H9 (cell line): ENCODE results near the gene MESD. TPM values are rescaled to one million over a fixed set of nuclear protein-coding genes. Genes with fewer than 3 reads are reported as not detected.

Source experiments
- DNase-seq: peaks from one replicate; pipeline ENCODE4 v3.0.0-alpha.2; 2017
- H2AFZ ChIP-seq: one replicate; pipeline ENCODE4 v1.6.1; 2013; ENCODE audit warnings: mild to moderate bottlenecking, low read length, control low read depth, moderate library complexity
- H2AK5ac ChIP-seq: 2 replicates; pipeline ENCODE4 v1.6.1; 2013; ENCODE audit warnings: low read length, control low read depth, mixed read lengths; ENCODE audit not compliant: insufficient read length
- H2BK120ac ChIP-seq: one replicate; pipeline ENCODE4 v1.6.1; 2013; ENCODE audit warnings: low read depth, mild to moderate bottlenecking, low read length, control low read depth, inconsistent platforms; ENCODE audit not compliant: poor library complexity, severe bottlenecking
- H2BK12ac ChIP-seq: 2 replicates; pipeline ENCODE4 v1.6.1; 2013; ENCODE audit warnings: low read length, control low read depth, mixed read lengths, low read depth; ENCODE audit not compliant: insufficient read length
- H2BK15ac ChIP-seq: 2 replicates; pipeline ENCODE4 v1.6.1; 2013; ENCODE audit warnings: low read depth, low read length, control low read depth
- H2BK20ac ChIP-seq: one replicate; pipeline ENCODE4 v1.6.1; 2013; ENCODE audit warnings: low read depth, mild to moderate bottlenecking, low read length, control low read depth, inconsistent platforms; ENCODE audit not compliant: poor library complexity, severe bottlenecking
- H2BK5ac ChIP-seq: 2 replicates; pipeline ENCODE4 v1.6.1; 2013; ENCODE audit warnings: low read length, control low read depth, mixed read lengths; ENCODE audit not compliant: insufficient read length
- H3K14ac ChIP-seq: 2 replicates; pipeline ENCODE4 v1.6.1; 2013; ENCODE audit warnings: low read length, control low read depth; ENCODE audit not compliant: insufficient read depth
- H3K18ac ChIP-seq: 2 replicates; pipeline ENCODE4 v1.6.1; 2013; ENCODE audit warnings: low read depth, mild to moderate bottlenecking, mixed read lengths, low read length, control low read depth; ENCODE audit not compliant: insufficient read length
- H3K23ac ChIP-seq: 2 replicates; pipeline ENCODE4 v1.6.1; 2013; ENCODE audit warnings: low read length, control low read depth, mixed read lengths, low read depth; ENCODE audit not compliant: insufficient read length
- H3K23me2 ChIP-seq: 2 replicates; pipeline ENCODE4 v1.6.1; 2013; ENCODE audit warnings: low read depth, mild to moderate bottlenecking, mixed read lengths, low read length, control low read depth; ENCODE audit not compliant: insufficient read length, poor library complexity, severe bottlenecking
- H3K27ac ChIP-seq: 2 replicates; pipeline ENCODE4 v1.5.1; 2013; ENCODE audit warnings: low read length, control low read depth, mixed read lengths, low read depth; ENCODE audit not compliant: insufficient read length
- H3K27me3 ChIP-seq: 2 replicates; pipeline ENCODE4 v1.6.1; 2013; ENCODE audit warnings: low read length, control low read depth, inconsistent platforms; ENCODE audit not compliant: insufficient read depth
- H3K4ac ChIP-seq: 2 replicates; pipeline ENCODE4 v1.6.1; 2013; ENCODE audit warnings: low read depth, mild to moderate bottlenecking, control low read depth, inconsistent platforms, low read length, moderate library complexity
- H3K4me1 ChIP-seq: 2 replicates; pipeline ENCODE4 v1.6.1; 2013; ENCODE audit warnings: low read length, control low read depth, inconsistent platforms; ENCODE audit not compliant: insufficient read depth
- H3K4me2 ChIP-seq: 2 replicates; pipeline ENCODE4 v1.6.1; 2013; ENCODE audit warnings: low read length, control low read depth, mixed read lengths; ENCODE audit not compliant: insufficient read length, insufficient read depth
- H3K56ac ChIP-seq: 2 replicates; pipeline ENCODE4 v1.6.1; 2013; ENCODE audit warnings: low read depth, mild to moderate bottlenecking, mixed read lengths, low read length, control low read depth; ENCODE audit not compliant: insufficient read length
- H3K79me1 ChIP-seq: 2 replicates; pipeline ENCODE4 v1.6.1; 2013; ENCODE audit warnings: low read depth, mild to moderate bottlenecking, moderate library complexity, low read length, control low read depth, inconsistent platforms; ENCODE audit not compliant: insufficient read depth, poor library complexity, severe bottlenecking
- H3K79me2 ChIP-seq: 2 replicates; pipeline ENCODE4 v1.6.1; 2013; ENCODE audit warnings: low read length, control low read depth, inconsistent platforms; ENCODE audit not compliant: insufficient read depth
- H3K9ac ChIP-seq: 2 replicates; pipeline ENCODE4 v1.6.1; 2013; ENCODE audit warnings: low read length, control low read depth, mixed read lengths; ENCODE audit not compliant: insufficient read length; ENCODE audit errors: extremely low read depth
- H3K9me3 ChIP-seq: one replicate; pipeline ENCODE4 v1.6.1; 2013; ENCODE audit warnings: low read depth, low read length, inconsistent platforms; ENCODE audit not compliant: control insufficient read depth
- H3T11ph ChIP-seq: one replicate; pipeline ENCODE4 v1.6.1; 2013; ENCODE audit warnings: mild to moderate bottlenecking, low read length, control low read depth, inconsistent platforms
- H4K20me1 ChIP-seq: one replicate; pipeline ENCODE4 v1.6.1; 2013; ENCODE audit not compliant: control insufficient read depth, insufficient read length, insufficient read depth
- H4K5ac ChIP-seq: 2 replicates; pipeline ENCODE4 v1.6.1; 2013; ENCODE audit warnings: low read depth, mild to moderate bottlenecking, mixed read lengths, low read length, control low read depth; ENCODE audit not compliant: insufficient read length
- H4K8ac ChIP-seq: replicated peaks from 2 replicates; pipeline ENCODE4 v1.6.1; 2013; ENCODE audit warnings: low read length, control low read depth, mixed read lengths, low read depth; ENCODE audit not compliant: insufficient read length
- H4K91ac ChIP-seq: 2 replicates; pipeline ENCODE4 v1.6.1; 2013; ENCODE audit warnings: low read depth, mild to moderate bottlenecking, moderate library complexity, mixed read lengths, low read length, control low read depth; ENCODE audit not compliant: insufficient read length
- H3K27ac Mint-ChIP-seq, 3 experiments: 2 replicates in 2 of 3; 3 replicates in 1 of 3; pipeline ENCODE4 v1.8.0; 2020 to 2021; ENCODE audit warnings: mixed read lengths in 3 of 3, mild to moderate bottlenecking in 1 of 3, moderate library complexity in 1 of 3
- H3K27me3 Mint-ChIP-seq: 2 replicates; pipeline ENCODE4 v1.8.0; 2021; ENCODE audit warnings: low read depth, mild to moderate bottlenecking, moderate library complexity, mixed read lengths
- H3K36me3 Mint-ChIP-seq, 3 experiments: 2 replicates in 2 of 3; 3 replicates in 1 of 3; pipeline ENCODE4 v1.8.0; 2020 to 2021; ENCODE audit warnings: low read depth in 3 of 3, mixed read lengths in 3 of 3; ENCODE audit not compliant: insufficient read depth in 1 of 3
- H3K4me1 Mint-ChIP-seq, 2 experiments: 2 replicates each; pipeline ENCODE4 v1.8.0; 2020; ENCODE audit warnings: mixed read lengths in 2 of 2
- H3K4me3 Mint-ChIP-seq, 2 experiments: 2 replicates in 1 of 2; 3 replicates in 1 of 2; pipeline ENCODE4 v1.8.0; 2020 to 2021; ENCODE audit warnings: mild to moderate bottlenecking in 2 of 2, mixed read lengths in 2 of 2, moderate library complexity in 1 of 2
- H3K9me3 Mint-ChIP-seq, 2 experiments: 2 replicates in 1 of 2; 3 replicates in 1 of 2; pipeline ENCODE4 v1.8.0; 2020; ENCODE audit warnings: mild to moderate bottlenecking in 2 of 2, mixed read lengths in 2 of 2, moderate library complexity in 1 of 2
- CTCF ChIP-seq: fragments of 200-600 bp; sonication (generic); conservative IDR thresholded peaks from 3 replicates; pipeline ENCODE4 v1.8.0; 2021; ENCODE audit warnings: antibody characterized with exemption, mild to moderate bottlenecking
- WGBS: extraction: QIAGEN DNeasy Blood & Tissue Kit; methylation state at CpG from one replicate; pipeline ENCODE4 v1.1.7; 2013; ENCODE audit warnings: missing lambda C conversion rate, low lambda C conversion rate, mixed read lengths; ENCODE audit not compliant: insufficient read length; ENCODE audit errors: extremely low coverage; 5-methylcytosine and 5-hydroxymethylcytosine counted together
- total RNA-seq: library from RNA; stranded (reverse); gene quantifications from 2 replicates; pipeline ENCODE4 v1.2.1, GENCODE V29; 2021

The MESD gene
- total RNA-seq, 1 experiment from 2014 or later = 29.1 TPM

GRCh38 chr15:80989081-80989517 lies 520 bp downstream of the MESD start:
- Histone ChIP-seq H3K9me3 (no peaks in the 10 kb centered on the region), H3K14ac (peak overlapping the region; percentile 91), H4K5ac (peak overlapping the region; percentile 49), H3K4ac (no peak overlapping the region), H3K23me2 (peaks cover 8% of the 10 kb centered on the region), H3K56ac (peak overlapping the region; percentile 5), H3K79me1 (peaks cover 12% of the 10 kb centered on the region), H2AK5ac (no peak overlapping the region), H3K23ac (peak overlapping the region; percentile 65), H2BK5ac (peak overlapping the region; percentile 3), H3K27me3 (no peaks in the 10 kb centered on the region), H3K4me2 (peak overlapping the region; percentile 100), H3K18ac (peak overlapping the region; percentile 67), H2BK120ac (no peak overlapping the region), H3T11ph (no peak overlapping the region), H2BK20ac (no peak overlapping the region), H3K4me1 (peaks cover 2% of the 10 kb centered on the region; the same call in 1 of the 2 replicates), H3K79me2 (peaks cover 37% of the 10 kb centered on the region), H3K9ac (peak overlapping the region; percentile 99), H4K8ac (peak overlapping the region; percentile 94), H3K27ac (no peak overlapping the region), H2AFZ (no peak overlapping the region), H2BK12ac (no peak overlapping the region), H2BK15ac (no peak overlapping the region), H4K91ac (peak overlapping the region; percentile 55), H4K20me1 (no peaks in the 10 kb centered on the region)
- H3K27me3 Mint-ChIP-seq = no peaks in the 10 kb centered on the region
- peak overlapping the region; percentile 98 to 100 for H3K4me3 Mint-ChIP-seq
- H3K27ac Mint-ChIP-seq = peak overlapping the region; percentile 93 to 99 (median 98); a peak in 6 of 7 replicates
- no peaks in the 10 kb centered on the region for H3K9me3 Mint-ChIP-seq
- H3K4me1 Mint-ChIP-seq = peaks cover 34 to 43% of the 10 kb centered on the region in 2 experiments
- no peak for TF ChIP-seq CTCF
- no CpG with 5 or more reads among the region's 7 CpGs for WGBS
- peaks cover 0 to 9% (median 2%) of the 10 kb centered on the region in 3 experiments; a peak in 5 of 7 replicates for H3K36me3 Mint-ChIP-seq
- DNase-seq = no peak
